ENCODE data around the gene BCOR. TPM values are rescaled to one million over a fixed set of nuclear protein-coding genes. Genes with fewer than 3 reads are reported as not detected.

The BCOR gene
- total and polyA plus RNA-seq, 9 of the 15 experiments (the other 6 are each of a cell fraction or from before 2014, with no cell fraction given): 27.5 to 113 (median 37.6) TPM

DNA sequence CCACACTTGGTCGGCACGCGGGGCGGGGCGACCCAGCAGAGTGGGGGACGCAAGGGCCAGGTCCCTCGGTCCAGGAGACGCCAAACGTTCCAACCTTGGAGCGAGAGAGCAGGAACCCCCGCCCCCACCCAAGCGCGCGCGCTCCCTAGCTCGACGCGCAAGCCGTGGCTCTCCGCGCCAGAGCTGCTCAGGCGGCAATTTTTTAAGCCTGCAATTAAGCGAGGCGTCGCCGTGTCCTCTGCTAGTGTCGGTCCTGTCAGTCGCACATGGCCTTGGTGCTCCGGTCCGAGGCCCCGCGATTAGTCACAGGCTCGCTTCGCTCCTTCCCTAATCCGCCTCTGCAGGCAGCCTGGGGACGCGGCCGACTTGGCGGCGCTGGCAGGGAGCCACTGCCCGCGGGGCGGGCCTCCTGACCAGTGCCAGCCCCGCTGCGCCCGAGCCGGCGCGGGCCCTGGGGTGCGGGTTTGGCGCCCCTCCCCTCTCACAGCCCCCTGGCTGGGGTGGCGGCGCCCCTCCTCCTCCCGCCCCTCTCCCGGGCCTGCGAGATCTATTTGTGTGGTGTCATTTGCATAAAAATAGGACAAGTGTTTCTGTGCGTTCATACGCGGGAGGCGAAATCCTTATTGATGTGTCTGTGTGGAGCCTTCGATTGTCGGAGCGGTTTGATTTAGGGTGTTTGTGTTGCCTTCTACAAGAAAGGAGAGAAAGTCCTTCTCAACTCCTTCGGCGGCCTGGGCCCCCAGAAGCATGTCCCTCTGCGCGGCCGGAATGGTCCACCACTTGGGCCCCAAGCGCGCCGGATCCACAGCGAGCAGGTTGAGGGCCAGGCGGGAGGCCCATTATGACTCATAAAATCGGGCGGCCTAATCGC is 9.8 kb upstream of the BCOR start (continued):
- no peak for TF ChIP-seq ASH1L (IDR thresholded peaks at IDR 0.05; ENCODE audit: borderline replicate concordance, low read depth, partially characterized antibody)
- no peak for TF ChIP-seq SMARCB1 (IDR thresholded peaks at IDR 0.05; ENCODE audit: insufficient read length, low read depth)
- no peak for TF ChIP-seq BMI1 (IDR thresholded peaks at IDR 0.05; ENCODE audit: low read length)
- peak; percentile 36; the same call in 1 of the 2 replicates for TF ChIP-seq NCOR1 (IDR thresholded peaks at IDR 0.05)
- TF ChIP-seq SRSF3 (IDR thresholded peaks at IDR 0.05; ENCODE audit: insufficient read depth, low read length): no peak
- peak; percentile 91; the same call in 1 of the 2 replicates for TF ChIP-seq ATF6 (CRISPR knock-in tag; IDR thresholded peaks at IDR 0.05)
- TF ChIP-seq KAT2B (IDR thresholded peaks at IDR 0.05; ENCODE audit: low read depth, low read length): no peak
- 0 out of 2 replicates have a peak, but pooled peaks have one; percentile 52 for TF ChIP-seq FOXK1 (CRISPR knock-in tag; IDR thresholded peaks at IDR 0.05; ENCODE audit: borderline replicate concordance)
- TF ChIP-seq FOXP4 (CRISPR knock-in tag; IDR thresholded peaks at IDR 0.05; ENCODE audit: borderline replicate concordance): peak; percentile 74; the same call in 1 of the 2 replicates
- TF ChIP-seq, protein P1, sequence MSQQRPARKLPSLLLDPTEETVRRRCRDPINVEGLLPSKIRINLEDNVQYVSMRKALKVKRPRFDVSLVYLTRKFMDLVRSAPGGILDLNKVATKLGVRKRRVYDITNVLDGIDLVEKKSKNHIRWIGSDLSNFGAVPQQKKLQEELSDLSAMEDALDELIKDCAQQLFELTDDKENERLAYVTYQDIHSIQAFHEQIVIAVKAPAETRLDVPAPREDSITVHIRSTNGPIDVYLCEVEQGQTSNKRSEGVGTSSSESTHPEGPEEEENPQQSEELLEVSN (IDR thresholded peaks at IDR 0.05; ENCODE audit: borderline replicate concordance in 1 of 2, extremely low read depth in 1 of 2, insufficient read depth in 1 of 2, insufficient read length in 1 of 2, low read depth in 1 of 2, low read length in 1 of 2, poor library complexity in 1 of 2, severe bottlenecking in 1 of 2): peak; percentile 97 to 98
- TF ChIP-seq, protein P2, sequence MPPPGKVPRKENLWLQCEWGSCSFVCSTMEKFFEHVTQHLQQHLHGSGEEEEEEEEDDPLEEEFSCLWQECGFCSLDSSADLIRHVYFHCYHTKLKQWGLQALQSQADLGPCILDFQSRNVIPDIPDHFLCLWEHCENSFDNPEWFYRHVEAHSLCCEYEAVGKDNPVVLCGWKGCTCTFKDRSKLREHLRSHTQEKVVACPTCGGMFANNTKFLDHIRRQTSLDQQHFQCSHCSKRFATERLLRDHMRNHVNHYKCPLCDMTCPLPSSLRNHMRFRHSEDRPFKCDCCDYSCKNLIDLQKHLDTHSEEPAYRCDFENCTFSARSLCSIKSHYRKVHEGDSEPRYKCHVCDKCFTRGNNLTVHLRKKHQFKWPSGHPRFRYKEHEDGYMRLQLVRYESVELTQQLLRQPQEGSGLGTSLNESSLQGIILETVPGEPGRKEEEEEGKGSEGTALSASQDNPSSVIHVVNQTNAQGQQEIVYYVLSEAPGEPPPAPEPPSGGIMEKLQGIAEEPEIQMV (tag; conservative IDR thresholded peaks at IDR 0.05; ENCODE audit: low read depth): 0 out of 2 replicates have a peak, but pooled peaks have one; percentile 42
- no peak for TF ChIP-seq FOXP1 (CRISPR knock-in tag; IDR thresholded peaks at IDR 0.05)
- no peak for TF ChIP-seq PRDM10 (IDR thresholded peaks at IDR 0.05; ENCODE audit: partially characterized antibody)
